ENCODE results near the gene INTS12.

- TF ChIP-seq POLR2A (IDR thresholded peaks at IDR 0.05): no peak
- TF ChIP-seq, protein P1, sequence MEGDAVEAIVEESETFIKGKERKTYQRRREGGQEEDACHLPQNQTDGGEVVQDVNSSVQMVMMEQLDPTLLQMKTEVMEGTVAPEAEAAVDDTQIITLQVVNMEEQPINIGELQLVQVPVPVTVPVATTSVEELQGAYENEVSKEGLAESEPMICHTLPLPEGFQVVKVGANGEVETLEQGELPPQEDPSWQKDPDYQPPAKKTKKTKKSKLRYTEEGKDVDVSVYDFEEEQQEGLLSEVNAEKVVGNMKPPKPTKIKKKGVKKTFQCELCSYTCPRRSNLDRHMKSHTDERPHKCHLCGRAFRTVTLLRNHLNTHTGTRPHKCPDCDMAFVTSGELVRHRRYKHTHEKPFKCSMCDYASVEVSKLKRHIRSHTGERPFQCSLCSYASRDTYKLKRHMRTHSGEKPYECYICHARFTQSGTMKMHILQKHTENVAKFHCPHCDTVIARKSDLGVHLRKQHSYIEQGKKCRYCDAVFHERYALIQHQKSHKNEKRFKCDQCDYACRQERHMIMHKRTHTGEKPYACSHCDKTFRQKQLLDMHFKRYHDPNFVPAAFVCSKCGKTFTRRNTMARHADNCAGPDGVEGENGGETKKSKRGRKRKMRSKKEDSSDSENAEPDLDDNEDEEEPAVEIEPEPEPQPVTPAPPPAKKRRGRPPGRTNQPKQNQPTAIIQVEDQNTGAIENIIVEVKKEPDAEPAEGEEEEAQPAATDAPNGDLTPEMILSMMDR (IDR thresholded peaks at IDR 0.05): no peak
Observed at GRCh38 chr4:105633241-105633640, 75.2 kb downstream of the INTS12 start.

All from esophagus squamous epithelium (tissue), 4 donors.